NCI-H1092 treated with DMSO at 0.1 percent for 48 hours (cell line): Measurements from ENCODE around the gene CPOX.
"Not testable (repeated sequence)": the region's sequence is repeated elsewhere in the genome, so short reads cannot be mapped to it uniquely, and the experiment has no call there.

Experiments
- DNase-seq: peaks from one replicate; lab custom pipeline; 2025; lab: John Stamatoyannopoulos, UW

The CPOX gene

GRCh38 chr3:98561727-98562521 lies 31.5 kb downstream of the CPOX start:
- no peak for DNase-seq

- no peak for DNase-seq
Measured at GRCh38 chr3:98560911-98561310, 32.5 kb downstream of the CPOX start.

GRCh38 chr3:98559769-98560168 lies 33.6 kb downstream of the CPOX start:
- not testable (repeated sequence) for DNase-seq

GRCh38 chr3:98558100-98558827 lies 35.1 kb downstream of the CPOX start:
- DNase-seq, result no peak

GRCh38 chr3:98557324-98558010 lies 35.9 kb downstream of the CPOX start:
- DNase-seq, result no peak

GRCh38 chr3:98556164-98557130 lies 37.0 kb downstream of the CPOX start:
- no peak for DNase-seq

- no peak for DNase-seq
Measured at GRCh38 chr3:98555025-98555379, 38.4 kb downstream of the CPOX start.

- DNase-seq, result no peak
Measured at GRCh38 chr3:98554580-98554979, 38.8 kb downstream of the CPOX start.

GRCh38 chr3:98553753-98554152 lies 39.7 kb downstream of the CPOX start:
- no peak for DNase-seq

- no peak for DNase-seq
Measured at GRCh38 chr3:98553021-98553563, 40.3 kb downstream of the CPOX start.

GRCh38 chr3:98552232-98553020 lies 41.0 kb downstream of the CPOX start:
- no peak for DNase-seq

GRCh38 chr3:98551754-98552153 lies 41.7 kb downstream of the CPOX start:
- DNase-seq, result no peak

GRCh38 chr3:98551236-98551635 lies 42.2 kb downstream of the CPOX start:
- DNase-seq, result no peak

- DNase-seq, result no peak
Measured at GRCh38 chr3:98550833-98551232, 42.6 kb downstream of the CPOX start.

- no peak for DNase-seq
Measured at GRCh38 chr3:98548544-98548943, 44.9 kb downstream of the CPOX start.

- no peak for DNase-seq
Measured at GRCh38 chr3:98545940-98546339, 47.5 kb downstream of the CPOX start.

GRCh38 chr3:98542623-98543022 lies 50.8 kb downstream of the CPOX start:
- DNase-seq, result no peak

- no peak for DNase-seq
Measured at GRCh38 chr3:98541695-98542094, 51.7 kb downstream of the CPOX start.

GRCh38 chr3:98540346-98540745 lies 53.1 kb downstream of the CPOX start:
- no peak for DNase-seq

GRCh38 chr3:98536456-98537017 lies 56.9 kb downstream of the CPOX start:
- no peak for DNase-seq
